ENCODE measurements around the gene ANXA11.
"Not testable (repeated sequence)": the region's sequence is repeated elsewhere in the genome, so short reads cannot be mapped to it uniquely, and the experiment has no call there.

ANXA11 gene

GRCh38 chr10:80145406-80146308, 59.7 kb downstream of the ANXA11 start:
- DNase-seq (ENCODE audit: low spot score), result not testable (repeated sequence)

GRCh38 chr10:80144696-80145131, 60.6 kb downstream of the ANXA11 start:
- DNase-seq (ENCODE audit: low spot score), result no peak

- DNase-seq (ENCODE audit: low spot score), result peak; percentile 64
Measured at GRCh38 chr10:80144067-80144695, 61.2 kb downstream of the ANXA11 start.

GRCh38 chr10:80141696-80142460, 63.5 kb downstream of the ANXA11 start:
- no peak for DNase-seq (ENCODE audit: low spot score)

GRCh38 chr10:80140251-80140650, 65.1 kb downstream of the ANXA11 start:
- no peak for DNase-seq (ENCODE audit: low spot score)

GRCh38 chr10:80139265-80139664, 66.1 kb downstream of the ANXA11 start:
- no peak for DNase-seq (ENCODE audit: low spot score)

- no peak for DNase-seq (ENCODE audit: low spot score)
Measured at GRCh38 chr10:80137920-80138319, 67.4 kb downstream of the ANXA11 start.

- peak; percentile 75 for DNase-seq (ENCODE audit: low spot score)
Measured at GRCh38 chr10:80137031-80137862, 68.1 kb downstream of the ANXA11 start.

GRCh38 chr10:80136134-80136571, 69.2 kb downstream of the ANXA11 start:
- peak; percentile 93 for DNase-seq (ENCODE audit: low spot score)

- DNase-seq (ENCODE audit: low spot score), result not testable (repeated sequence)
Measured at GRCh38 chr10:80133687-80134086, 71.7 kb downstream of the ANXA11 start.

- DNase-seq (ENCODE audit: low spot score), result no peak
Measured at GRCh38 chr10:80133206-80133605, 72.1 kb downstream of the ANXA11 start.

- peak; percentile 80 for DNase-seq (ENCODE audit: low spot score)
Measured at GRCh38 chr10:80132299-80133139, 72.8 kb downstream of the ANXA11 start, which contains the start of gene PLAC9. TSS of gene PLAC9 (plus strand) at chr10:80132730. CDS start at chr10:80132763, 33 bp downstream.

GRCh38 chr10:80131499-80131901, 73.8 kb downstream of the ANXA11 start:
- DNase-seq (ENCODE audit: low spot score), result no peak

- no peak for DNase-seq (ENCODE audit: low spot score)
Measured at GRCh38 chr10:80126876-80127275, 78.5 kb downstream of the ANXA11 start.

GRCh38 chr10:80122746-80123145, 82.6 kb downstream of the ANXA11 start:
- DNase-seq (ENCODE audit: low spot score), result no peak

GRCh38 chr10:80122110-80122710, 83.1 kb downstream of the ANXA11 start:
- no peak for DNase-seq (ENCODE audit: low spot score)

GRCh38 chr10:80118669-80119068, 86.7 kb downstream of the ANXA11 start:
- no peak for DNase-seq (ENCODE audit: low spot score)

GRCh38 chr10:80110986-80111385, 94.4 kb downstream of the ANXA11 start:
- no peak for DNase-seq (ENCODE audit: low spot score)

GRCh38 chr10:80108576-80109239, 96.6 kb downstream of the ANXA11 start:
- DNase-seq (ENCODE audit: low spot score), result no peak

Data from left forelimb (tissue), 1 donor.